ENCODE measurements around the gene KATNA1.

GRCh38 chr6:149646599-149646998, 1.9 kb downstream of the KATNA1 start:
- no peak for TF ChIP-seq CTCF (conservative IDR thresholded peaks at IDR 0.05; ENCODE audit: low read depth, low read length)
- no peak for TF ChIP-seq EZH2 (IDR thresholded peaks at IDR 0.05; ENCODE audit: borderline replicate concordance, low read depth, low read length, poor library complexity, severe bottlenecking)
